Measurements from ENCODE around the gene BCO1.

The BCO1 gene

DNA sequence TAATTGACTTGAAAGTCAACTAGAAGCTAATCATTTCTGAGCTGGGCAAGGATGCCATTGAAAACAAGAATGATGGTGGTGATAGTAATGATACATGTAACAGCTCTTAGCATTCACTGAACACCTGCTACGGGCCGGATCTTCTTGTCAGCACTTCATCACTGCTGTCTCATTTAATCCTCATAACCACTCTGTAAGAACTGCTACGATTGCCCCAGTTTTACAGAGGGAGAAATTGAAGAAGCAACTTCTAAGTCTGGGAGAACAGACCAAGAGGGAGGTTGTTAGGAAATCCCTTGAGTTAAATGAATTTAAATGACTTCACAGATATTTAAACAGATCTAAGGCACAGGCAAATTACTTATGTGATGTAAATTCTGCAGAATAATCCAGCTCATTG lies 69.3 kb downstream of the BCO1 start:
- ChIA-PET CTCF (no interaction called here), POLR2A (ENCODE audit: low non-redundant PET) (no interaction called here)
- no peak overlapping the region for H3K27ac ChIP-seq
- DNase-seq (ENCODE audit: low spot score): no peak
- TF ChIP-seq, protein P1, sequence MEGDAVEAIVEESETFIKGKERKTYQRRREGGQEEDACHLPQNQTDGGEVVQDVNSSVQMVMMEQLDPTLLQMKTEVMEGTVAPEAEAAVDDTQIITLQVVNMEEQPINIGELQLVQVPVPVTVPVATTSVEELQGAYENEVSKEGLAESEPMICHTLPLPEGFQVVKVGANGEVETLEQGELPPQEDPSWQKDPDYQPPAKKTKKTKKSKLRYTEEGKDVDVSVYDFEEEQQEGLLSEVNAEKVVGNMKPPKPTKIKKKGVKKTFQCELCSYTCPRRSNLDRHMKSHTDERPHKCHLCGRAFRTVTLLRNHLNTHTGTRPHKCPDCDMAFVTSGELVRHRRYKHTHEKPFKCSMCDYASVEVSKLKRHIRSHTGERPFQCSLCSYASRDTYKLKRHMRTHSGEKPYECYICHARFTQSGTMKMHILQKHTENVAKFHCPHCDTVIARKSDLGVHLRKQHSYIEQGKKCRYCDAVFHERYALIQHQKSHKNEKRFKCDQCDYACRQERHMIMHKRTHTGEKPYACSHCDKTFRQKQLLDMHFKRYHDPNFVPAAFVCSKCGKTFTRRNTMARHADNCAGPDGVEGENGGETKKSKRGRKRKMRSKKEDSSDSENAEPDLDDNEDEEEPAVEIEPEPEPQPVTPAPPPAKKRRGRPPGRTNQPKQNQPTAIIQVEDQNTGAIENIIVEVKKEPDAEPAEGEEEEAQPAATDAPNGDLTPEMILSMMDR (conservative IDR thresholded peaks at IDR 0.05; ENCODE audit: low read depth): no peak

DNA sequence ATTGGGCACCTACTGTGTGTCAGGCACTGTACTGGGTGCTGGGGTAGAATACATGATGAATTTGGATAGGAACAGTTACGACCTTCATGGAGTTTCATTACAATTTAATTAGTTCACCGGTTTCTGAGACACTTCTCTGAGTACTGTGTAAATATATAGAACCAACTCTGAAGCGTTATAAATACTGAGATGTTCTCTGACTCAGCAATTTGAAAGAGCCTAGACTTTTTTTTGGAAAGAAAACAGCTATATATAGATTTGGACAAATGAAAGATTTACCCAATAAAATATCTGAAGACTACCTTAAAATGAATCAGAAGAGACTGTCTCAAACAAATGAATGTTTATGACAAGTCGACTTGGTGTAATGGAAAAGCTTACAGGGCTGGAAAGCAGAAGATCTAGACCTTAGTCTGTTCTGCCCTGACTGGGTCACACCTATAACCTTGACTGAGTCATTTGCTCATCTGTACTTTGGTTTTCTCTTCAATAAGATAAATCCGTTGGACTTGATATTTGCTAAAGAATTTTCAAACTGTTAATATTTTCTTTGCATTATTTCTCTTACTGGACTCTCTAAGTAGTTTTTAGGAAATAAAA lies 71.7 kb downstream of the BCO1 start:
- POLR2A ChIA-PET (ENCODE audit: low non-redundant PET): no interaction called here
- CTCF ChIA-PET: interaction anchor here (0.7 to 1.0 kb wide), 3 partner anchors 14 to 225 kb away, joined by 3 to 4 read pairs (median 4); no protein-coding TSS in a partner anchor
- H3K27ac ChIP-seq: no peak overlapping the region
- TF ChIP-seq, protein P1 (conservative IDR thresholded peaks at IDR 0.05; ENCODE audit: low read depth): no peak
- DNase-seq (ENCODE audit: low spot score): no peak

DNA sequence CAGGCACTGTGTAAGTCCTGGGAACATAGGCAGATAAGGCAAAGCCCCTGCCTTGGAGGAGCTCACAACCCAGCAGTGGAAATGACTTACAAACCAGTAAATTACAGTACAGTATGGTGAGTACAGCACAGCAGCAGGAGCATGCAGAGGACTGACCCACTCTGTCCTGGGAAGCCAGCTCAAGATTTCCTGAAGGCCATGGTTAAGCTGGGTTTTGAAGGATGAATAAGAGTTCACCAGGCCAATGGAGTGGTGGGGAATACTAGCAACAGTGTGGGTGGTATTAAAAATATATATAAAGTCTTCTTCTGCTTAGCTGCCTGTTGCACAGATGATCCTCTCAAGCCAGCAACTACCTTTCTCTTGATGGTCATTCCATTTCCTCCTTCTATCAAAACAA lies 73.3 kb downstream of the BCO1 start:
- H3K27ac ChIP-seq: no peak overlapping the region
- TF ChIP-seq, protein P1 (conservative IDR thresholded peaks at IDR 0.05; ENCODE audit: low read depth): no peak
- ChIA-PET CTCF (interaction anchor here (0.6 to 1.2 kb wide), 3 partner anchors 48 to 687 kb away, joined by 3 to 4 read pairs (median 4); no protein-coding TSS in a partner anchor), POLR2A (ENCODE audit: low non-redundant PET) (interaction anchor here (0.5 kb wide), 1 partner anchor 171 kb away, joined by 5 read pairs; no protein-coding TSS in a partner anchor)
- no peak for DNase-seq (ENCODE audit: low spot score)

DNA sequence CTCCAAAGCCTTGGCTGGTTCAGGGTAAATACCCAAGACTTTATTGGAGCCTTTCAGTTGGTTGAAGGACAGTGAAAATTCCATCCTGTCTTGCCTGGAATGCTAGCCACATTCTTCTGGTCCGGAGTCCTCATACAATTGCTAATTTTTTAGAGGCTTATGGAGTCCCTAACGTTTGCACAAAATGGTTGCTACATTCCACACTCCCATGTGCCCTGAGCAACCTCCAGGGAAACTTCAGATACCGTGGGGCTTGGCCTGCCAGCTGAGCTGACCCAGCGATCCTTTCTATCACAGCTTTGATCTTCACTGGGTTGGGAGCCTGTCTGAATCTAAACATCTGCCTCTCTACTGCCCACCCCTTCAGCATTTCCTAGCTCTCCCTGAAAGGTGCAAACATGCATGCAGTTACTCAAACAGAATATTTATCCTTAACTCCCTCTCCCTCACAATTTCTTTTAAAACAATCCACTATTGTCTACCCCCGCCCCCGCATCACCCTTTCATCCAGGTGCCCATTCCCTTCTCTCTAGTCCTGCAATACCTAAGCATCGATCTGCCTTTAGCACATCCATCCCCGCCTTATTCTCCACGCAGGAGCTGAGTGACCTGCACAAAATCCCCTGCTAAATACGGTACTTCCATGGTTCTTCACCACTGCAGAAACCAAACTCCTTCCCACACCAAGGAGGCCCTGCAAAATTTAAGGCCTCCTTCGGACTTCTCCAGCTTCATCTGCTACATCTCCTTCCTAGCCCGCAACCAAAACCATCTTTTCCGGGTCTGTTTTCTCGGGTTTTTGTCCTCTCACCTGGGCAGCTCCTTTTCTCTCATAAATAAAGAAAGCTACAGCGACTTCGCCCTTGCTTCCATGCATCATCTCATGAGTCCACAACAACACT lies 75.5 kb downstream of the BCO1 start:
- POLR2A ChIA-PET (ENCODE audit: low non-redundant PET): interaction anchor here (0.6 to 0.9 kb wide), 4 partner anchors 11 to 96 kb away, joined by 3 to 4 read pairs (median 3); no protein-coding TSS in a partner anchor
- no peak for DNase-seq (ENCODE audit: low spot score)
- H3K27ac ChIP-seq: peak overlapping the region; percentile 81
- CTCF ChIA-PET: interaction anchor here (0.5 to 0.6 kb wide), 2 partner anchors 133 to 222 kb away, joined by 3 read pairs; no protein-coding TSS in a partner anchor
- TF ChIP-seq, protein P1 (conservative IDR thresholded peaks at IDR 0.05; ENCODE audit: low read depth): no peak

DNA sequence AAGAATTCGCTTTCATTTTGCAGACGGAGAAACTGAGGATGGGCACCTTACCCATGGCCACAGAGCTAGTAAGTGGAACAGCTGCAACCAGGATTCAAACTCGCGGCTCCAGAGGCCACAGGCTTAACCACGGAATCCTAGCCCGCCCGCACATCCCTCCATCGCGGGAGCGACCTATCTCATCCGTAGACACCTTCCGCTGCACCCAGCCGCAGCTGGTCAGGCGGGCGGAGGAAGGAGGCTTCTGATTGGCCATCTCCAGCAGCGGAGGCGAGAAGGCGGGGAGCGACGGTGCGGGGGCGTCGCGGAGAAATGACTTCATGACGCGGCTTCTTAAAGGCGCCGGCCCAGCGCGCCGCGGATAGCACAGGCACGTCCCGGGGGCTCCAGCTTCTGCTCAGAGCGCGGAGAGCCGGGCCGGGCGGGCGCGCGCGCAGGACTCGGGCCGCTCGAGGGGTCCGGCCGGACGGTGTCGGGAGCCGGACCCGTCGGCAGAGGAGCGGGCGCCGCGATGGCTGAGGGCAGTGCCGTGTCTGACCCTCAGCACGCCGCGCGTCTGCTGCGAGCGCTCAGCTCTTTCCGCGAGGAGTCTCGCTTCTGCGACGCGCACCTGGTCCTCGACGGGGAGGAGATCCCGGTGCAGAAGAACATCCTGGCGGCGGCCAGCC lies 76.2 kb downstream of the BCO1 start, which contains the start of gene GAN:
Gene GAN, plus strand, starts transcription at position 360 of the 668 bp plus-strand sequence. Its CDS starts 152 bp downstream, at position 512.
- ChIA-PET POLR2A (ENCODE audit: low non-redundant PET) (interaction anchor here (0.7 to 0.9 kb wide), 2 partner anchors 10 to 97 kb away, joined by 3 to 4 read pairs; no protein-coding TSS in a partner anchor), CTCF (interaction anchor here (0.5 to 0.6 kb wide), 2 partner anchors 134 to 223 kb away, joined by 3 read pairs; no protein-coding TSS in a partner anchor)
- H3K27ac ChIP-seq: peak within 1 kb of the TSS; percentile 81
- DNase-seq (ENCODE audit: low spot score): peak; percentile 97
- TF ChIP-seq, protein P1 (conservative IDR thresholded peaks at IDR 0.05; ENCODE audit: low read depth): no peak

Measured in RWPE1 (cell line).